ENCODE data around the gene MACROD2.

The MACROD2 gene

GRCh38 chr20:14555676-14556075, 560.4 kb downstream of the MACROD2 start:
- H3K27ac ChIP-seq, result no peak overlapping the region
- TF ChIP-seq CTCF (IDR thresholded peaks at IDR 0.05) (no peak), ZFX (IDR thresholded peaks at IDR 0.05; ENCODE audit: borderline replicate concordance) (no peak)

GRCh38 chr20:14556206-14556605, 560.9 kb downstream of the MACROD2 start:
- no peak overlapping the region for H3K27ac ChIP-seq
- no peak for TF ChIP-seq CTCF (IDR thresholded peaks at IDR 0.05)
- no peak for TF ChIP-seq ZFX (IDR thresholded peaks at IDR 0.05; ENCODE audit: borderline replicate concordance)

GRCh38 chr20:14559612-14560011, 564.3 kb downstream of the MACROD2 start:
- TF ChIP-seq CTCF (IDR thresholded peaks at IDR 0.05) (no peak), ZFX (IDR thresholded peaks at IDR 0.05; ENCODE audit: borderline replicate concordance) (no peak)
- H3K27ac ChIP-seq, result no peak overlapping the region

- TF ChIP-seq CTCF (IDR thresholded peaks at IDR 0.05), result no peak
- no peak for TF ChIP-seq ZFX (IDR thresholded peaks at IDR 0.05; ENCODE audit: borderline replicate concordance)
Observed at GRCh38 chr20:14561741-14562221, 566.5 kb downstream of the MACROD2 start.

GRCh38 chr20:14562981-14563380, 567.7 kb downstream of the MACROD2 start:
- H3K27ac ChIP-seq, result no peak overlapping the region
- no peak for TF ChIP-seq ZFX (IDR thresholded peaks at IDR 0.05; ENCODE audit: borderline replicate concordance)

More at GRCh38 chr20:14561741-14562221, 566.5 kb downstream of the MACROD2 start:
- no peak overlapping the region for H3K27ac ChIP-seq

GRCh38 chr20:14566505-14566904, 571.2 kb downstream of the MACROD2 start:
- no peak for TF ChIP-seq CTCF (IDR thresholded peaks at IDR 0.05)
- TF ChIP-seq ZFX (IDR thresholded peaks at IDR 0.05; ENCODE audit: borderline replicate concordance), result no peak
- H3K27ac ChIP-seq, result no peak overlapping the region

GRCh38 chr20:14568225-14568624, 572.9 kb downstream of the MACROD2 start:
- TF ChIP-seq ZFX (IDR thresholded peaks at IDR 0.05; ENCODE audit: borderline replicate concordance), result no peak
- no peak for TF ChIP-seq CTCF (IDR thresholded peaks at IDR 0.05)
- no peak overlapping the region for H3K27ac ChIP-seq

GRCh38 chr20:14568701-14569100, 573.4 kb downstream of the MACROD2 start:
- no peak overlapping the region for H3K27ac ChIP-seq
- TF ChIP-seq ZFX (IDR thresholded peaks at IDR 0.05; ENCODE audit: borderline replicate concordance), result no peak
- no peak for TF ChIP-seq CTCF (IDR thresholded peaks at IDR 0.05)
